ENCODE data around the gene SLC2A11.
"Not testable (repeated sequence)": the region's sequence is repeated elsewhere in the genome, so short reads cannot be mapped to it uniquely, and the experiment has no call there.

The SLC2A11 gene

DNA sequence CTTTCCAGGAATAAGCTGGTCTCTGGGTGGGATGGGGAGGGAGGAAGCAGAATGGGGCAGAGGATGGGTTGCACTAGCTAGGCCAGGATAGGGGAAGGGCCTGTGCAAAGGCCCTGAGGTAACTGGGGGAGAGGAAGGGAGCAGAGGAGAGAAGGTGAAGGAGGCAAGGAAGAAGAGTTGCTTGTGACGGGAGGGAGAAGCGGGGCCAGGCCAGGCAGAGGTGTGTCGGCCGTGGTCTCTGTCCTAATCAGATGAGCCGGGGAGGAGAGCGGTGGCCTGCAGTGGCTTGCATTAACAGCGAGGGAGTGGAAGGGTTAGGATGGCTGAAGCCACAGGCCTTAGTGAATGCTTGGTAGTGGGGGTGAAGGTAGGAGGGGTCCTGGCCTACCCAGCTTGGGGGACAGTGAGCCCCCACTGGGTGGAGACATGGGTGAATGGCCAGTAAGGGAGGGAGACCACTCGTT, 12.9 kb upstream of the SLC2A11 start:
- in situ Hi-C loops (cut with HindIII; ENCODE audit: low pct_unique_long_range_greater_than_20kb, low sequenced_read_pairs), result no loop called here
- DNase-seq (ENCODE audit: low read depth in 1 of 2, low spot score in 1 of 2), result no peak
- no peak for TF ChIP-seq JUND (IDR thresholded peaks at IDR 0.05; ENCODE audit: low read depth)

DNA sequence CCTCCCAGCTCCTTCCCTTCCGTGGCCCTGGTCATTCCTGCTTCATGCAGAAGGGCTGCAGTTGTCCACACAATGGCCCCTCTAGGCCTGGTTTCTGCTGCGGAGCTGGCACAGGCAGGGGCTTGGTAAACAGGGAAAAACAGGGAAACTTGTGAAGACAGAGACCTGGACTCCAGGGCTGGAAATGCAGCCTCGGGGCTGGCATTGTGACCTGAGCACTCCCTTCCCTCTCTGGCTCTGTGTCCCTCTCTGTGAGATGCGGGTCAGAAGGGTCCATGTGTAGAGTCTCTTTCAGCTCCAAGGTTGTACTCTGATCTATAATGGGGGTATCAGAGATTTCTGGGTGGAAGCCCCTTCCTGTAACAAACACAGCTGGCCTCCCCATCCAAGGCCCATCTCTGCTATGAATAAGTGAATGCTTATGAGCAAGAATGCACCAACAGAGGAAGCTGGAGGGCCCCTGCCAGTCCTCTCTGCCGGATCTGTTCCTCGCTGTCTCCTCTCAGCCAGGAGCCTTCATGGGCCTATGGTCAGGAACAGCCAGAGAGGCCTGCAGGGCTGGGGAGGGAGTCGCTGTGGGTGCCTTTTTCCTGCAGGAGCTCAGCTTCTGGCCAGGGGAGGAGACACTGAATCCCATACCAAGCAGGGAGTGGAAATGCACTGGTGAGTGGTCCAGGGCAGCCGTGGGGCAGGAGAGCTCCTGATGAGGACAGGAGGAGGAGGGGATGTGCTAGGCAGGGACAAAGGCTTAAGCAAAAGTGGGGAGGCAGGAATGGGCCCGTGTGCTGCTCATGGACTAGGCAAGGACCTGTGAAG, 12.2 kb upstream of the SLC2A11 start:
- DNase-seq (ENCODE audit: low read depth in 1 of 2, low spot score in 1 of 2), result no peak
- no peak for TF ChIP-seq JUND (IDR thresholded peaks at IDR 0.05; ENCODE audit: low read depth)
- in situ Hi-C loops (cut with HindIII; ENCODE audit: low pct_unique_long_range_greater_than_20kb, low sequenced_read_pairs), result no loop called here

DNA sequence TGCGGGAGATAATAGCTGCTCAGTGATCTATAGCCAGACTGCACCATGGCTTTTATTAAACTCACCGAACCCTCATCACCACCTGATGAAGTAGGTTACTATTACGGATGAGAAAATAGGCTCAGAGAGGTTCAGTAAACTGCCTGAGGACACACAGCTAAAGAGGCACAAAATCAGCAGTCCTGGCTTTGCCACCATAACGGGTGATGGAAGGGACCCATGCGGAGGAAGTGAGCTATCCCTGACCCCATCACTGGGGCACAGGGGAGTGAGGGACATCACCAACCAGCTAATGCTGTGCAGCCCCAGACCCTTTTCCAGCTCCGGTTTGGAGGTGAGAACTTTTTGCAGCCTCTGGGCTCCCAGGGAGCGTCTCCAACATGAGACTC, 11.6 kb upstream of the SLC2A11 start:
- in situ Hi-C loops (cut with HindIII; ENCODE audit: low pct_unique_long_range_greater_than_20kb, low sequenced_read_pairs), result no loop called here
- no peak for DNase-seq (ENCODE audit: low read depth in 1 of 2, low spot score in 1 of 2)
- TF ChIP-seq JUND (IDR thresholded peaks at IDR 0.05; ENCODE audit: low read depth), result no peak

DNA sequence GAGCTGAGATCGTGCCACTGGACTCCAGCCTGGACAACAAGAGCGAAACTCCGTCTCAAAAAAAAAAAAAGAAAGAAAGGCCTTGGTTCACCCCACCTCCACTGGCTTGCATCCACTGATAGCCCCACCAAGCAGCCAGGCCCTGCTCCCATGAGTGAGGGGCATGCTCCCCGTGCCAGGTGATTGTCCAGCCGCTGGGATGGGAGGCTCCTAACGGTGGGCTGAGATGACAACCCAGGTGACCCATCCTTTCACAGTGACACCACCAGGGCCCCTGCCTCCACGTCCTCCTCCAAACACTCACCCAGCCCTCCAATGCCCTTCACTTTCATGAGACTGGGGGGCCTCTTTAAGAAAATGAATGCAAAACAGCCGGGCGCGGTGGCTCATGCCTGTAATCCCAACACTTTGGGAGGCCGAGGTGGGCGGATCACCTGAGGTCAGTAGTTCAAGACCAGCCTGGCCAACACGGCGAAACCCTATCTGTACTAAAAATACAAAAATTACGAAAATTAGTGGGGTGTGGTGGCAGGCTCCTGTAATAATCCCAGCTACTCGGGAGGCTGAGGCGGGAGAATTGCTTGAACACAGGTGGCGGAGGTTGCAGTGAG, 10.3 kb upstream of the SLC2A11 start:
- TF ChIP-seq JUND (IDR thresholded peaks at IDR 0.05; ENCODE audit: low read depth), result no peak
- DNase-seq (ENCODE audit: low read depth in 1 of 2, low spot score in 1 of 2), result no peak
- in situ Hi-C loops (cut with HindIII; ENCODE audit: low pct_unique_long_range_greater_than_20kb, low sequenced_read_pairs), result no loop called here

DNA sequence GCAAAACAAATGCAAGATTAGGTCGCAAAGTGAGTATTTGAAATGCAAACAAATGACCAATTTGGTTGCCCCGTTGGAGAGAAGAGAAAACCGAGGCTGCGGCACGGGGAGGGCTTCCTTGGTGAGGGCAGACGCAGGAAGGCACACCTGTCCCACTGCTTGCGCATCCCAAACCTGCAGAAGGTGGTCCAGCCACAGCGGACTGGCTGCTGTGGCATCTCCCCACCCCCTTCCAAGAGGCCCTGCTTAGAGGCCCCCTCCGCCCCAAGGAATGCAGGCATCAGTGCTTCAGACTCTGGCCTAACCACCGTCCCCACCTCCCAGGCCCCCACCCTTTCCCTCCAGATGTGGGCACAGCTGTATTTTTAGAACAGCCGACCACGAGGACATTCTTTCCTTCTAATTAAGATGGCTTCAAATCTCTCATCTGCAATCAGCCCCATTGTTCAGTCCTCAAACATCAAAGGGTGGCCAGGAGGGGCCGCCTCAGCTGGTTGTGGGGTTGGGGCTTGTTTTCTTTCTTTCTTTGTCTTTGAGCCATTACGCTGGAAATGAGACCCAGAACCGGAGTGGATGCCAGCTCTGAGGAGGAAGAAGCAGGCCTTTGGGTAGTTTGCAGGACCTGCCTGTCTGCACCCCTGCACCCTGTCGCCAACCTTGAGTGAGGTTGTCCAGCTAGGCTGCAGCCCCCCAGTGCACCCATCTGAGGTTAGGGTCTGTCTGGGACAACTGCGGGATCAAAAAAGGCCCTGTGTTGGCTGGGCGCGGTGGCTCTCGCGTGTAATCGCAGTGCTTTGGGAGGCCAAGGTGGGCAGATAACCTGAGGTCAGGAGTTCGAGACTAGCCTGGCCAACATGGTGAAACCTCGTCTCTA, 9.4 kb upstream of the SLC2A11 start:
- in situ Hi-C loops (cut with HindIII; ENCODE audit: low pct_unique_long_range_greater_than_20kb, low sequenced_read_pairs), result no loop called here
- DNase-seq (ENCODE audit: low read depth in 1 of 2, low spot score in 1 of 2), result no peak
- no peak for TF ChIP-seq JUND (IDR thresholded peaks at IDR 0.05; ENCODE audit: low read depth)

DNA sequence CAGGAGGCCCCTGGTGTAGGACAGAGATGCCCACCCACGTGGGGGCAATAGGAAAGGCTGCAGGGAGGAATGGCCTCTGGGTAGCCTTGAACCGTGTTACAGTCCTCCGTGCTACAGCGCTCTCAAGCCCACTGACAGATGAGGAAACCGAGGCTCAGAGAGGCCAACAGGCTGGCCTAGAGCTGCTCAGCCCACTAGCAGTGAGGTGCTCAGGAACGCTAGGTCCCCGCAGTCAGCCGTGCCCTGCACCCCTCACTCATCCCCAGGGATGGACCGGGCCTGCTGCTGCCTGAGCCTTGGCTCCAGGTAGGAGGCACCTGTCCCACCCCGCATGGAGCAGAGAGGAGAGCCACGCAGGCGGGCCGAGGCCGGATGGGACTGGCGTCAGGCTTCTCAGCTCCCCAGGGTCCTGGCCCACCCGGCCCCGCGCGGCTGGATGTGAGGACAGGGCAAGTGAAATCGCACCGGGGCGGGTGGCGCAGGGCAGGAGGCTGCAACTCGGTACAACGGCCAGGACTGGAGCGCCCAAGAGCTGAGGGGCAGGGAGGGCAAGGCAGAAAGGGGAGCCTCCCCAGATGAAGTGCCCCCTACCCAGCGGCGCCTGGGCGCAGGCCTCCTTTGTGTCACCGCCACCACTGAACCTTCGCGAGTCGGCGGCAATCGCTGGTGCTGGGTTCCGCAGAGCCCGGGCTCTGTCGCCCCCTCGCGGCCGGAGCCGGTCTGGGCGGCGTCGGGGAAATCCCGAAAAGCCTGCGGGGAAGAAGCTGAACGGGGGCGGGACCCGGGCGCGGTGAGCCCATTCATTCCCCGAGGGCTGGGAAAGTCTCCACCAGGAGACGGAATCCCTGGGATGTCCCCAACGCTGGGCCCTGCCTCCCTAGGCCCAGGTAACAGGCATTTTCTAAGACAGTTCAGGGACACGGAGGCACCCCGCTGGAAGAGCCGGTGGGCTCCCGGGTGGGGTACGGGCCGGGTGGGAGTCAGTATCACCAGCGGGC, 8.4 kb upstream of the SLC2A11 start:
- peak; percentile 75 to 77 for DNase-seq (ENCODE audit: low read depth in 1 of 2, low spot score in 1 of 2)
- no peak for TF ChIP-seq JUND (IDR thresholded peaks at IDR 0.05; ENCODE audit: low read depth)
- in situ Hi-C loops (cut with HindIII; ENCODE audit: low pct_unique_long_range_greater_than_20kb, low sequenced_read_pairs), result no loop called here

DNA sequence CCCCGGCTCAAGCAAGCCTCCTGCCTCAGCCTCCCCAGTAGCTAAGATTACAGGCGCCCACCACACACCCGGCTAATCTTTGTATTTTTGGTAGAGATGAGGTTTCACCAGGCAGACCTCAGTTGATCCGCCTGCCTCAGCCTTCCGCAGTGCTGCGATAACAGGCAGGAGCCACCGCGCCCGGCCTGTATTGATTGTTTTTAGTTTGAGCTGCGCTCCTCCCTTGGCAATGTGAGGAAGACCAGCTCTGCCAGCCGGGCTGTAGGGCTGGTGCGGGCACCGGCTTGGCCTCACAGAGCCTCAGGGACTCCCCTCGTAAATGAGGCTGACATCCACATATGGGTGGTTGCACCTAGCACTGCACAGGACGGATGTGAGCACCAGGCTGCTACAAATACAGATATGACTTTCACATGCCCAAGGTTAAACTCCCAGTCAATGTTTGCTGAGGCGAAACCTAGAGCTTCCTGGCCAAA, 7.5 kb upstream of the SLC2A11 start:
- no peak for TF ChIP-seq JUND (IDR thresholded peaks at IDR 0.05; ENCODE audit: low read depth)
- DNase-seq (ENCODE audit: low read depth in 1 of 2, low spot score in 1 of 2), result no peak
- in situ Hi-C loops (cut with HindIII; ENCODE audit: low pct_unique_long_range_greater_than_20kb, low sequenced_read_pairs), result no loop called here

DNA sequence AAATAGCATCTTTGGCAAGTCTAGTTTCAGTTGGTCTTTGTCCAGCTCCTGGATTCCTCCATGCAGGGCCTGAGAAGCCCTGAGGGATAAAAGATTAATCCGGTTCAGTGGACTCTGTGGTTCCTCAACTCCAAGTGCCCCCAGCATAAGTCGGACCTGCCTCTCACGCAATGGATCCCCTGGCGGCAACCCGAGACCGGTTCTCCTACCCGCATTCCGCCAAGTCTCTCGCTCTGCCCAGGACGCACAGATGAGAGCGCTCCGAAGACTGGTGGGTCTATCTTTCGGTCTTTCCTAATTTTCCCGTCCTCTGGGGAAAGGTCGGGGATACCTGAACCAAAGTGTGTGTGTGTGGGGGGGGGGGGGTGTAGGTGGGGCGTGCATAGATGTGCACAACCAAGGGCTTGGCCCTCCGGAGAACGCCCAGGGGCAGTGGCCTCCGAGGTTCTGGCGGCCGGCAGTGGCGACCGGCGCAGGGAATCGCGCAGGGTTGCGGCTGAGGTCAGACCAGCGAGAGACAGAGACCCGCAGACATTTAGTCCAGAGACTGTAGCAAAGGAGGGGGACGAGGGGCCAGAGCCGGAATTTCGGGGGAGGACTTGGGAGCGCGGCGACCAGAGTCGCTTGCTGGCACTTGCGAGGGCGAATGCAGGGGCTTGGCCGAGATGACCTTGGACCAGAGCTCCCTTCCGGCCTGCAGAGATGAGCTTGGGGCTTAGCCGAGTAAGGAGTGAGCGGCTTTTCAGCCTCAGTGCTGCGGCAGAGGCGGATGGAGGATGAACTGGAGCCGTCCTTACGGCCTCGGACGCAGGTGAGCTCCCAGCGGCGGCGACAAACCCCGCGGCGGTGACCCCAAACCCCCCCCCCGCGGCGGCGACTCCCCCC, 712 bp upstream of the SLC2A11 start:
- no peak for TF ChIP-seq JUND (IDR thresholded peaks at IDR 0.05; ENCODE audit: low read depth)
- peak in 1 of 2 experiments; percentile 83 for DNase-seq (ENCODE audit: low read depth in 1 of 2, low spot score in 1 of 2)
- in situ Hi-C loops (cut with HindIII; ENCODE audit: low pct_unique_long_range_greater_than_20kb, low sequenced_read_pairs), result no loop called here

DNA sequence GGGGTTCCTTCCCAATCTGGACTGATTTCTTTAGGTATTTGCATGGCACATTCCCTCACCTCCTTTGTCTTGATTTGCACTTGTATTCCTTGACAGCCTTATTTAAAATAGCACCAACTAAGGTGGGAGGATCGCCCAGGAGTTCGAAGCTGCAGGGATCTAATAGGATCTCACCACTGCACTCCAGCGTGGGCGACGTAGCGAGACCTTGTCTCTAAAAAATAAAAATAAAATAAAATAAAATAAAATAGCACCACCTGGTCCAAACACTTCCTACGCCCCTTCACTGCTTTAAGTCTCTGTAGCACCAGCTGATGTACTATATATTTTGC, 775 bp downstream of the SLC2A11 start:
- no peak for TF ChIP-seq JUND (IDR thresholded peaks at IDR 0.05; ENCODE audit: low read depth)
- in situ Hi-C loops (cut with HindIII; ENCODE audit: low pct_unique_long_range_greater_than_20kb, low sequenced_read_pairs), result no loop called here

DNA sequence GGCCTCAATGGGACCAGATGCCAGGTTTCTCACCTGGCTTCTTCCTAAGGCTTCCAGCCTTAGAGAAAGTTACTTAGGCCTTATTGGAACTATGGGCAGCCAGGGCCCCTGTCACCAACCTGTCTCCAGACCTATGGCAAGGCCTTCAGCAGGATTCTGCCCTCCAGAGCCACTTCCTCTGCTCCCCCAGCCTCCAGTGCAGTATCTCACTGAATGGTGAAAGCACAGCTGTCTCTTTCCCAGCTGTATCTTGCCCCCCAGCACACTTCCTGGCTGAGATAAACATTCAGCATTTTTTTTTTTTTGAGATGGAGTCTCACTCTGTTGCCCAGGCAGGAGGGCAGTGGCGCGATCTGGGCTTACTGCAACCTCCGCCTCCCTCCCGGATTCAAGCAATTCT, 1.5 kb downstream of the SLC2A11 start:
- TF ChIP-seq JUND (IDR thresholded peaks at IDR 0.05; ENCODE audit: low read depth), result no peak
- DNase-seq (ENCODE audit: low read depth in 1 of 2, low spot score in 1 of 2), result no peak
- in situ Hi-C loops (cut with HindIII; ENCODE audit: low pct_unique_long_range_greater_than_20kb, low sequenced_read_pairs), result no loop called here

More for the DNA sequence above, 775 bp downstream of the SLC2A11 start:
- DNase-seq (ENCODE audit: low read depth in 1 of 2, low spot score in 1 of 2), result no peak

DNA sequence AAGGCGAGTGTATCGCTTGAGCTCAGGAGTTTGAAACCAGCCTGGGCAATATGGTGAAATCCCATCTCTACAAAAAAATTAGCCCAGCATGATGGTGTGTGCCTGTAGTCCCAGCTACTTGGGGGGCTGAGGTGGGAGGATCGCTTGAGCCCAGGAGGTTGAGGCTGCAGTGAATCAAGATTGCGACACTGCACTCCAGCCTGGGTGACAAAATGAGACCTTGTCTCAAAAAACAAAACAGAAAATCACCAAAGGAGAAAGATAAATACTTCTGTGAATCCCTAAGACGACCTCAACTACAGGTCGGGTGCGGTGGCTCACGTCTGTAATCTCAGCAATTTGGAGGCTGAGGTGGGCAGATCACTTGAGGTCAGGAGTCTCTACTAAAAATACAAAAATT, 2.5 kb downstream of the SLC2A11 start:
- DNase-seq (ENCODE audit: low read depth in 1 of 2, low spot score in 1 of 2); in situ Hi-C loops (cut with HindIII; ENCODE audit: low pct_unique_long_range_greater_than_20kb, low sequenced_read_pairs): not testable (repeated sequence)

Measured in T47D (cell line).